SW480 (cell line): ENCODE results near the gene CYTH2.
A peak's percentile ranks its signal among the peaks of the same experiment; 100 is the strongest.
"Not testable (repeated sequence)": the region's sequence is repeated elsewhere in the genome, so short reads cannot be mapped to it uniquely, and the experiment has no call there.

Experiments used
- DNase-seq: peaks from one replicate; pipeline ENCODE4 v3.0.0-alpha.2; 2016; ENCODE audit warnings: low spot score

Gene CYTH2

DNA sequence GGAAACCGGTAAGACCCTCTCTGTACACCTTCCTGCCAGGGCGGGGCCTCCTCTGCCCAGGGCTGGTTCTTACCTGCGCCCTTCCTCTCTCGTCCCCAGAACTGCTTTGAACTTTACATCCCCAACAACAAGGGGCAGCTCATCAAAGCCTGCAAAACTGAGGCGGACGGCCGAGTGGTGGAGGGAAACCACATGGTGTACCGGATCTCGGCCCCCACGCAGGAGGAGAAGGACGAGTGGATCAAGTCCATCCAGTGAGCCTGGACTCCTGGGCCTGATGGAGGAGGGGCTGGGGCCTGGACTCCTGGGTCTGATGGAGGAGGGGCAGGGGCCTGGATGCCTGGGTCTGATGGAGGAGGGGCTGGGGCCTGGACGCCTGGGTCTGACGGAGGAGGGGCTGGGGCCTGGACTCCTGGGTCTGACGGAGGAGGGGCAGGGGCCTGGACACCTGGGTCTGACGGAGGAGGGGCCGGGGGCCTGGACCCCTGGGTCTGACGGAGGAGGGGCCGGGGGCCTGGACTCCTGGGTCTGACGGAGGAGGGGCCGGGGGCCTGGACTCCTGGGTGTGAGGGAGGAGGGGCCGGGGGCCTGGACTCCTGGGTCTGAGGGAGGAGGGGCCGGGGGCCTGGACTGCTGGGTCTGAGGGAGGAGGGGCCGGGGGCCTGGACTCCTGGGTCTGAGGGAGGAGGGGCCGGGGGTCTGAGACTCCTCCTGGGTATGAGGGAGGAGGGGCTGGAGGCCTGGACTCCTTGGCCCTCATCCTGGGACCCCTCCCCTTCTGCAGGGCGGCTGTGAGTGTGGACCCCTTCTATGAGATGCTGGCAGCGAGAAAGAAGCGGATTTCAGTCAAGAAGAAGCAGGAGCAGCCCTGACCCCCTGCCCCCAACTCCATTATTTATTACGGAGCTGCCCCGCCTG lies 9.4 kb downstream of the CYTH2 start:
- DNase-seq: no peak

DNA sequence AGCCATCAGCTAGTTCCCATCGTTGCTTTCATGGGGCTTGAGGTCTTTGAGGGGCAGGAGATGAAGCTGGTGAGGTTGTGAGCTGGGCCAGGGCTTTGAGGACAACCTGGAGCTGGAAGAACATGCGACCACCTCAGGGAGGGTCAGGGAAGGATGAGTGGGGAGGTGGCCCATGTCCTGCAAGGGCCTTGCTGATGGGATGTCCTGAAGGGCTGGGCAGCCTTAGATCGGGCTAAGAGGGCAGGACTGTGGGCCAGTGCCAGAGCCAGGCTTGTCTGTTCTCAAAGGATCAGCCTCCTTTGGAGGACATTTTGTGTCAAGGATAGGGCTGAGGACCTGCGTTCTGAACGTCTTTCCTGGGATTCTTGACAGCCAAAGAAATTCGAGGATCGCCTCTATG lies 10.5 kb downstream of the CYTH2 start:
- no peak for DNase-seq

DNA sequence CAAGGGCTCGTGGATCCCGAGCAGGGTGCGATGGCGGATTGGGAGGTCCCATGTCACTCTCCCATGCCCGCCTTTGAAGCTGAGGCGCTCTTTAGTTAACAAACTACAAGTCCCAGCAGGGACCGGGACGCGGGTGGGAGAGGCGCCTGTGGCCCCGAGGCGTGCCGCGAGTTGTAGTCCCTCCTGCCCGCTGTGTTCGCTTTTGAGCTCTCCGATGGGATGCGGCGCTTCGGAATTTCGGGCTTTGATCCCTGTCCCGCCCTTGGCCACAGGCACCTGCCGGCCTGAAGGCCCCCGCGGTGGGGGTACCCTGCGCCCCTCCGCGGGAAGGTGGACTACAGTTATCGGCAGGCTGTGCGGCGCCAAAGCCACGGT lies 11.0 kb downstream of the CYTH2 start:
- peak; percentile 92 for DNase-seq

DNA sequence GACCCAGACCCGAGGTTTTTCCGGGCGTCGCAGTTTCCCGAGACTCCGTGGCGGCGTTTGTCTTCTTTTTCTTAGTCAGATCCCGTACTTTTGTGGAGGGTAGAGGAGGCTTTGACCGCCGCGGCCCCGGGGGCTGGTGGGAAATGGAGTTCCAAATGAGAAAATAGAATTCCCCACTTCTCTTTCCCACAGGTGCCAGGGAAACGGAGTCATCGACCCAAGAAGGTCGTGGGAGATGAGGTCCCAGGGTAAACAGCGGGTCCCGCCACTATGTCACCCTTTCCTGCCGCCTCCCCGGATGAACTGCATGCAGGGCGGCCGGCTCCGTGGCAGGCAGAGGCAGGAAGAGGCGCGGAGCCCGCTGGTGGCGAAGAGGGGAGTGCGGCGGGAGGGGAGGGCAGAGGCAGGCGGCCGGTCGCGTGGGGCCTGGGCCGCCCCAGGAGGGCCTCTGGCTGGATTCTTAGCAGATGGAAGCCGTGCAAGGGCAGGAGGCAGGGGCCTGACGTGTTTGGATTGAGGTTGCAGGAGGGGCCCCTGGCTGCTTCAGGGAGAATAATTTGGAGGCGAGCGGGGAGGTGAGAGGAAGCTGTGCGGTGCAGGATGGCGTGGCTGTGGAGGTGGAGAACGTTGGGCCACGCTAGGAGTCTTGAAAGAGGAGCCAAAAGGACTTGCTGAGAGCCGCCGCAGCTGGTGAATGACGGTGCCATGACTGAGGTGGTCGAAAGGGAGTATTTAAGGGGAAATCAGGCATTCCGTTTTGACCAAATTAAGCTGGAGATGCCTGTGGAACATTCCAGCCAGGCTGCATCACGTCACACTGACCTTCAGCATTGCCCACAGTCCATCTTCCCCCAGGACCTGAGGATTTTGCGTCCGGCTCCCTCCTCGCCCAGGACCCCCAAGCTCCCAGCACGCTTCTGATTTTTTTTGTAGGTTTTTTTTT lies 11.7 kb downstream of the CYTH2 start:
- DNase-seq: peak; percentile 68

DNA sequence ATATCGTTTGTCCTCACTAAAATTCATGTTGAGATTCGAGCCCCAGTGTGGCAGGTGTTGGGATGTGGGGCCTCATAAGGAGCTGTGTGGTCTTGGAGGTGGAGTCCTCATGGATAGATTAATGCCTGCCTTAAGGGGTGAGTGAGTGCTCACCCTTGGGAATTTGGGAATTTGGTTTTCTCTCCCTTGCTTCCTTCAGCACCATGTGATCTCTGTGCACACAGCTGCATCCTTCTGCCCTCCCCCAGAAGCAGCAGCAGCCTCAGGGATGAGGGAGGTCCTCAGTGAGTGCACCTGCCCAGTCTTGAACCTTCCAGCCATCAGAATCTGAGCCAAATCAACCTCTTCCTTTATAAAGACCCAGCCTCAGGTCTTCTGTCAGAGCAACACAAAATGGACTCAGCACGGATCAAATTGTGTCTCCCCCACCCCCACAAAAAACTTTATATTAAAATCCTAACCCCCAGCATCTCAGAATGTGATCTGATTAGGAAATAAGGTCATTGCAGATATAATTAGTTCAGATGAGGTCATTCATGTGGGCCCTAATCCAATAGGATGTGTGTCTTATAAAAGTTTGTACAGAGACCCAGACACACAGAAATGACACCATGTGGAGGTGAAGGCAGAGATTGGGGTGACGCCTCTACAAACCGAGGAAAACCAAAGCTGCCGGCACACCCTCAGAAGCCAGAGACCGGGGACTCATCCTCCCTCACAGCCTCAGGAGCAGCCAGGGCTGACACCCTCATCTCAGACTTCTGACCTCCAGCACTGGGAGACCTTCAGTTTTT lies 12.9 kb downstream of the CYTH2 start:
- no peak for DNase-seq

DNA sequence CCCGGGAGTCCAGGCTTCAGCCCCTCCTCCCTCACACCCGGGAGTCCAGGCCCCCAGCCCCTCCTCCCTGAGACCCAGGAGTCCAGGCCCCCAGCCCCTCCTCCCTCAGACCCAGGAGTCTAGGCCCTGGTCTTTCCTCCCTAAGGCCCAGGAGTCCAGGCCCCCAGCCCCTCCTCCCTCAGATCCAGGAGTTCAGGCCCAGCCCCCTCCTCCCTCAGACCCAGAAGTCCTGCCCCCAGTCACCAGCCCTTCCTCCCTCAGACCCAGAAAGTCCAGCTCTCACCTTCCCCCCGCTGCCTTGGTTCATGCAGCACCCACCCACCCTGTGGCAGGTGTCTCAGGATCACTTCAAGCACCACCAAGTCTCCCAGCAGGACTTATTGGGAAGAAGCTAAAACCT lies 14.1 kb downstream of the CYTH2 start:
- DNase-seq: no peak

DNA sequence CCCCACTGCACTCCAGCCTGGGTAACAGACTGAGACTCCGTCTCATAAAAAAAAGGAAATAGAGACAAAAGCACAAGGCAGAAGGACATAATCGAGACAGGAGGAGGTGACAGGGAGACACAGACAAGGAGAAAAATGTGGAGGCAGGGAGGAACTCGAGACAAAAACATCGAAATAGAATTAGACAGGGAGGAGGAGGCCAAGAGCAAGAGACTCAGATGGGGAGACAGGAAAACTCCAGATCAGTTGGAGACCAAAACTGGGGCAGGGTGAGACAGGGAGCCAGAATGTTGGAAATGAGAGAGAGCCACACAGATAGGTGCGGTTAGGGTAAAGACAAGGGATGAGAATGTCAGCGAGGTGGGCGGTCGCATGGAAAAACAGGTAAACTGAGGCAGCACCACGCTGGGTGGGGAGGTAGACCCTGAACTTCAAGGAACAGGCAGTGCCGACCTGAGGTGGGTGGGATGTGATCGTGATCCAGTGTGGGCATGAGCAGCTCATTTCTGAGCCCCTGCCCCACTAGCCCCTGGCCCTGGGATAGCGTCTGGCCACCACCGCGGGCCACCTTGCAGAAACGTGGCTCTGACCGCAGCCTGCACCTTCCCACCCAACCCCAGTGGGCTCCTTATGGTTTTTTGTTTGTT lies 15.2 kb downstream of the CYTH2 start:
- no peak for DNase-seq

DNA sequence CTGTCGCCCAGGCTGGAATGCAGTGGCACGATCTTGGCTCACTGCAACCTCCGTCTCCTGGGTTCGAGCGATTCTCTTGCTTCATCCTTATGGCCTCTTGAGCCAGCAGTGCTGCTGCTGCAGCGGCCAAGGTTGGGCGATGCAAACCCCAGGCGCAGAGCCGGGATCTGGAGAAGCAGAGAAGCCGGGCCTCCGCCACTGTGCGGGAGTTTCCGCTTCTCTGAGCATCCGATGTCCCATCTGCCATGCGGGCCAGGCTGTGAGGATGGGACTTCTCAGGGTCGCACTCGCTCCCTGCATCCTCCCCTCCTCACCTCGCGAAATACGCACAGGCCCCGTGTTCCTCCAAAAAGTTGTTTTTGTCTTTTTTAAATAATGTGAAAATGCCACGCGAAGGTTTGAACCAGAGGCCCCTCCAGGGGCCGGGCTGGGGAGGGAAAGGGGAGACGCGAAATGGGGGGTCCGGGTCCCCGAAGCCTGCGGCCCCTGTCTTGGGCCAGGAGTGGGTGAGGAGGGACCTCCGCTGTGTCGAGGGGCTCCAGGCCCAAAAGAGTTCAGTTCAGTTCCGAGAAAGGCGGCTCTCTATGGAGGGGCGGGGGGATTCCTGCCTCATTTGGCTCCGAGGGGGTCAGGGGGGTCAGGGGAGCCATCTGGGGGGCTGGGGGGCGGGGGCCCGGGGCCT lies 15.9 kb downstream of the CYTH2 start:
- no peak for DNase-seq

DNA sequence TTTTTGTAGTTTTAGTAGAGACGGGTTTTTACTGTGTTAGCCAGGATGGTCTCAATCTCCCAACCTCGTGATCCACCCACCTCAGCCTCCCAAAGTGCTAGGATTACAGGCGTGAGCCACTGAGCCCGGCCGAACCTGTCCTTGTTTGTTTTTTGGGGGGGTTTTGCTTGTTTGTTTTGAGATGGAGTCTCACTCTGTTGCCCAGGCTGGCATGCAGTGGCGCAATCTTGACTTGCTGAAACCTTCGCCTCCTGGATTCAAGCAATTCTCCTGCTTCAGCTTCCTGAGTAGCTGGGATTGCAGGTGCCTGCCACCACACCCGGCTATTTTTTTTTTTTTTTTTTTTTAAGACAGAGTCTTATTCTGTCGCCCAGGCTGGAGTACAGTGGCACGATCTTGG lies 17.5 kb downstream of the CYTH2 start:
- not testable (repeated sequence) for DNase-seq

DNA sequence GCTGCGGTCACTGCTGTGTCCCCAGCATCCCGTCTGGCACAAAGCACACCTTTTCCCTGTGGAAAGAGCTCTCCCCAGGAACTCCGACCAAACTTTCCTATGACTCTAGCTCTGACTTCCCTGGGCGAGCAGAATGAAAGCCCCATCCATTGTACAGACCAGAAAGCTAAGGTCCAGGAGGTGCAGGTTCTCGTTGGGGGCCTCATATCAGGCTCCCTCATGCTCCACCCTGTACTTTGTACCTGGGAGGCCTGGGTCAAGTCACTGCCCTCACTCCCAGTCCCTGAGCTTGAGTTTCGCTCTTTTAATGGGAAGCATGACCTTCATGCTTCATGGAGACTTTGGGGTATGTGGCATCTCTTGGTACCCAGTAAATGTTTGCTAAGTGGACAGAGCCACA lies 18.4 kb downstream of the CYTH2 start:
- DNase-seq: peak; percentile 50

DNA sequence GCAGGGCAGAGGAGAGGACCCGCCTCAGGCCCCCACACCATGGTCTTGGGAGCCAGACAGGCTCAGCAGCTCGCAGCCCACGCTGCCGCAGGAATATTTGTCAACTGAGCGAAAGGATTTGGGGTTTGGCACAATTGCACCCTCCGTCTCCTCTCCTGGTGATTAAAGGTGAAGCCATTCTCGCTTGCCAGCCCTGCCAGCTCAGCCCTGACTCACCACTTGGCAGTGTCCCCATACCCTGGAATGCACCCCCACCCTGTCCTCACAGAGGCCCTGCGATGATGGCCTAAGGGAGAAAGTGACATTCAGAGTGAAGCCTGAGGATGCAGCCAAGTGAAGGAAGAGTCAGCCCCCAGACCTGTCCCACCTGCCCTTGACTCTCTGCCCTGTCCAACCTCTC lies 18.8 kb downstream of the CYTH2 start:
- peak; percentile 93 for DNase-seq

DNA sequence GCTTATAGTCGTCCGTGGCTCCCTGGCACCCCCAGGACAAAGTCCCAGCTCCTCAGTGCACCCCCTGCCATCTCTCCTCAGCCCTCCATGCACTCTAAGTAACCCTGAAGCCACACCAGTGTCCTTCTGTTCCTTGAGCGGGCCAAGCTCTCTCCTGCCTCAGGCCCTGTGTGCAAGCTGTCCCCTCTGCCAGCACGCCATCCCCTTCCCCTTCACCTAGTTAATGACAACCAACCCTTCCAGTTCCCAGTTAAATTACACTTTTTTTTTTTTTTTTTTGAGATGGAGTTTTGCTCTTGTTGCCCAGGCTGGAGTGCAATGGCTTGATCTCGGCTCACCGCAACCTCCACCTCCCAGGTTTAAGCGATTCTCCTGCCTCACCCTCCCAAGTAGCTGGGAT lies 19.3 kb downstream of the CYTH2 start:
- not testable (repeated sequence) for DNase-seq

DNA sequence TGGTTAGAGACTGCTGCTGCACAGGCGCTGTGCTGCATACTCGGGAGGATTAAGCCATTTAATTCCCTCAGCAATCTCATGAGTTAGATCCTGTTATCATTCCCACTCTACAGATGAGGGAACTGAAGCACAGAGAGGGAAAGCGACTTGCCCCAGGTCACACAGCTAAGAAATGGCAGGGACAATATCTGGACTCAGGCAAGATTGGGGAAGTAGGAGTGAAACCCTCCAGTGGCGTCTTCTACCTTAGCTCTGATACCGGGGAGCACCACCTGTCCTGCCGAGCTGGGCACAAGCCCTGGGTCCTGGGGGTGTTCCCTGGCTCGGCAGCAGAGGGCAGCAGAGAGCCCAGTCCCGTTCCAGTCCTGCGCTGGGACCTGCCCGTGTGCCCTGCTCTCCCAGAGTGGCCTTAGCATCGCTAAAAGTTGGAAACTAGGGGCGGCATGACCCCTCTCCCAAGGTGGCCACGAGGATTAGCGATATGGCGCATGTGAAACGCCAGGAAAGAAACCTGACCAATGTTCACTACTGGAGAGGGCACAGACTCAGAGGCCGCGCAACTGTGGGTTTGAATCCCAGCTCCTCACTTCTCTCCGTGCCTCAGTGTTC lies 20.5 kb downstream of the CYTH2 start:
- DNase-seq: peak; percentile 81

DNA sequence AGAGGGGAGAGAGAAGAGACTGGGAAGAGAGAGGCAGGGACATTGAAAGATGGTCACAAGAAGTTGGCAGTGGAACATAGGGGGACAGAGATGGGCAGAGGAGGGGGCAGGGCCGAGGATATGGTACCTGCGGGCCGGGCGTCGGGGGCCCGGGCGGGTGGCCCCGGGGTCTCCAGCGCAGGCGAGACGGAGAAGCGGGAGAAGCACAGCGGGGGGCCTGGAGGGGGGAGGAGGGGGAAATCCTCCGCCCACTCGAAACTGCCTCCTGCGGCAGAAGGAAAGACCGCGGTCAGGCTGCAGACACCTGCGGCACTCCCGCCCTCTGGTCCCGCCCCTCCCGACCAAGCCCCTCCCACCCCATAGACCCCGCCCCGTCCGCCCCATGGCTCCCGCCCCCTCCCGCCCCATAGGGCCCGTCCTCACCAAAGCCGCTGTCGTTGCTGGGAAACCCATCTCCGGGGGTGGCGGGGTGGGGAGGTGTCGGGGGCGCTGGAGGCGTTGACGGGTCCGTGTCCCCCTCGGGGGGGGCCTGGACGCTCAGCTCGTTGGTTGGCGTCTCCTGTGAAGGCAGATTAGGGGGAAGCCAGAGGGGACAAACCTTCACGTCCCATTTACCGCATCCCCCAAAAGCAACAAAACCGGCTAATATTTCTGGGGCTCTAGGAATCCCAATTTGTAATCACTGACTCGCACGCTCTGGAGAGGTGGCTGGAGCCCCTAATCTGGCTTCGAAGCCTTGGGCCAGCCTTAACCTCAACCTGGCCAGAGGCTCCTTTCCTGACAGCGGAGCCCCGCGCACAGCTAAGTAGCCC lies 22.0 kb downstream of the CYTH2 start:
- peak; percentile 85 for DNase-seq

DNA sequence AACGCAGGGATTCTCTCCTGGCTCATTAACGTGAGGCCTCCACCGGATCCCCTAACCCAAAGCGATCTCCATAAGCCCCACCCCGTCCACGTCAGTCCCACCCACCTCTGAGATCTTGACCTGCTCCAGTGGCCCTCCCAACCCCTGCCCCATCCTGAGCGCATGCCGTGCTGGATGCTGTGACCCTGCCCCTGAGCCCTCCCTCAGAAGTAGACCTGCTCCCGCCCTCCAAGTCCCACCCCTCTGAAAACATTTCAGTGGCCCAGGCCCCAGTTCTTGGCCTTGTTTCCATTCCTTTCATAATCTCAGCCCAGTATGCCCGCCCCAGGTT lies 22.6 kb downstream of the CYTH2 start:
- DNase-seq: no peak

DNA sequence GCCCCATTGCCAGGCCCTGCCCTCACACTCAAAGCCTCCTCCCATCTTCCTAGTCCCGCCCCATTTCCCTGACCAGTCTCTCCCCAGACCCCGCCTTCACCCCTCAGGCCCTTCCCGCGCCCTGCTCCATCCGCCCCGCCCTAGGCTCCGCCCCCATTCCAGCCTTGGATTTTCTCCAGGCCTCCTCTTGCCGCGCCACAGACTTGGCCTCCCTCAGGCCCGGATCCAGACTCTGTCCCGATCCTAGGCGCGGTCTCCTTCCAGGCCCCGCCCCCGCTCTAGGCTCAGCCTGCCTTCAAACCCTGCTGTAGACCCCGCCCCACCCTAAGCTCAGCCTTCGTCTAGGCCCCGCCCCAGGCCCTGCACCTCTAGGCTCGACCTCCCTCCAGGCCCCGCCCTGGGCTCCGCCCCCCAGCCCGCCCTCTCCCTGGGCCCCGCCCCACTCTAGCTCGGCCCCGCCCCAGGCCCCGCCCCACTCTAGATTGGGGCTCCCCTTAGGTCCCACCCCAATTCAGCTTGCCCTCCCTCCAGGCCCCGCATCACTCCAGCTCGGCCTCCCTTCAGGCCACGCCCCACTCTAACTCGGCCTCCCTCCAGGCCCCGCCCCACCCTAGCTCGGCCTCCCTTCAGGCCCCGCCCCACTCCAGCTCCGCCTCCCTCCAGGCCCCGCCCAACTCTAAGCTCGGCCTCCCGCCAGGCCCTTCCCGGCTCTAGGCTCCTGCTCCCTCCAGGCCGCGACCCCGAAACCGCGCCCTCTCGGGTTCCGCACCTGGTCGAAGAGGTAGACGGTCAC lies 24.0 kb downstream of the CYTH2 start:
- DNase-seq: peak; percentile 98

DNA sequence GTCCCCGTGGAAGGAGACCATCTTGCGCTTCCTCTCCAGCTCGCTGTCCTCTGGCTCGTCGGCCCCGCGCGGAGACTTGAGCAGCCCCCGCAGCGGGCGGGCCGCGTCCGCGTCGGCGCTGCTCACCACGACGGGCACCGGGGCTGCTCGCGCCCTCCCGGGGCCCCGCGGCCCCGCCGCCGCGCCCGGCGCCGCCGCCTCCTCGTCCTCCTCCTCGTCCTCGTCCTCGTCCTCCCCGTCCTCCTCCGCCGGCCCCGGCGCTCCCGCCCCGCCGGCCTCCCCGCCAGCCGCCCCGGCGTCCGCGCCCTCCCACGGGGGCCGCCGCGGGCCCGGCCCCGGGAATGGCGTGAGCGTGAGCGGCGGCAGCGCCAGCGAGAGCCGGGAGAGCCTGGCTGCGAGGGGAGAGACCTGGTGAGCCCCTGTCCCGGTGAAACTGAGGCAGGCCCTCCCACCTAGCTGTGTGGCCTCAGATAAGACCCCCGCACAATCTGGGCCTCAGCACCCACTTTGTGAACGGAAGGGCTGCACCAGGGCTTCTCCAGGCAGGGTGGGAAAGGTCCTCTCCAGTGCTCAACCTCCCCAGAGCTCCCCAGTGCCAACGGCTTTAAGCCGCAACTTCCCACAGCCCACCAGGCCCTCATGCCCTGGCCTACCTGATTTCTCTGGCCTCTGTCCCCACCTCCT lies 24.7 kb downstream of the CYTH2 start:
- no peak for DNase-seq

DNA sequence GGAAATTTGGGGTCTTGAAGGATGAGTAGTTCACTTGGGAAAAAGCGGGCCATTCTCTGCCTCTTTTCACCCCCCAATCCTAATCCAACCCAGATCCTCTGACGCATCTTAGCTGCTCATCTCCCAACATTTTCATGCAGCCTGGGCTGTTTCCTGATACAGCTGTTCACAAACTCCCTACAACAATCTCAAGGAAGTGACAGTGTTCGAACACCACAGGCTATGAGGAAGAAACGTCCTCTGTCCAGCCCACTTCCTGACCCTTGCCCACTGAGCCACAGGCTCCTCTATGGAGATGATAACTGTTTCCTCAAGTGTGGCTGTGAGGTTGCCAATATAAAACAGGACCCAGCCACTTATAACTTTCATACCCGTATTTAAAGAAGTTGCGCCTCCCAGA lies 26.2 kb downstream of the CYTH2 start:
- DNase-seq: no peak
